GM12873 (cell line): Measurements from ENCODE around the gene FAM120B.

Source experiments
- TF ChIP-seq, protein P1 (sequence below): IDR thresholded peaks from 2 replicates; pipeline ENCODE4 v1.5.1; 2012; ENCODE audit warnings: low read depth, mild to moderate bottlenecking, moderate library complexity, low read length, control low read depth; ENCODE audit not compliant: insufficient read depth; ENCODE audit errors: missing control alignments

The FAM120B gene

DNA sequence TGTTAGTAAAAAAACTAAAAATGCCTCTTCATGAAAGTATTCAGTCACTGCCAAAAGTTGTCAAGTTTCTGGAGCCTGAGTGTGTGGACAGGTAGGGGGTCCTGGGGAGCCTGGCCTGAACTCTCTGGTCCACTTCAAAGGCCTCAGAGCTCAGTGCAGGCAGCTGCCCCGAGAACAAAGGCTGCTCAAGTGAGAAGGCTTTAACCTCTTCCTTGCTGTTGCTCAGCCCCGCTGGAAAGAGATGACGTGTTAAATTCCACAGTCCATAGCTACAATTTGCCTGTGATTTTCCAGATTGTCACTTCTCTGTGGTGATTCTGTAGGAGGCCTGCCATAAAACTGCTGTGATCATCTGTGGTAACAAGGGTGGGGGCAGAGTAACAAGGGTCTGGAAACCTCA lies 96.9 kb downstream of the FAM120B start:
- TF ChIP-seq, protein P1, sequence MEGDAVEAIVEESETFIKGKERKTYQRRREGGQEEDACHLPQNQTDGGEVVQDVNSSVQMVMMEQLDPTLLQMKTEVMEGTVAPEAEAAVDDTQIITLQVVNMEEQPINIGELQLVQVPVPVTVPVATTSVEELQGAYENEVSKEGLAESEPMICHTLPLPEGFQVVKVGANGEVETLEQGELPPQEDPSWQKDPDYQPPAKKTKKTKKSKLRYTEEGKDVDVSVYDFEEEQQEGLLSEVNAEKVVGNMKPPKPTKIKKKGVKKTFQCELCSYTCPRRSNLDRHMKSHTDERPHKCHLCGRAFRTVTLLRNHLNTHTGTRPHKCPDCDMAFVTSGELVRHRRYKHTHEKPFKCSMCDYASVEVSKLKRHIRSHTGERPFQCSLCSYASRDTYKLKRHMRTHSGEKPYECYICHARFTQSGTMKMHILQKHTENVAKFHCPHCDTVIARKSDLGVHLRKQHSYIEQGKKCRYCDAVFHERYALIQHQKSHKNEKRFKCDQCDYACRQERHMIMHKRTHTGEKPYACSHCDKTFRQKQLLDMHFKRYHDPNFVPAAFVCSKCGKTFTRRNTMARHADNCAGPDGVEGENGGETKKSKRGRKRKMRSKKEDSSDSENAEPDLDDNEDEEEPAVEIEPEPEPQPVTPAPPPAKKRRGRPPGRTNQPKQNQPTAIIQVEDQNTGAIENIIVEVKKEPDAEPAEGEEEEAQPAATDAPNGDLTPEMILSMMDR: no peak

DNA sequence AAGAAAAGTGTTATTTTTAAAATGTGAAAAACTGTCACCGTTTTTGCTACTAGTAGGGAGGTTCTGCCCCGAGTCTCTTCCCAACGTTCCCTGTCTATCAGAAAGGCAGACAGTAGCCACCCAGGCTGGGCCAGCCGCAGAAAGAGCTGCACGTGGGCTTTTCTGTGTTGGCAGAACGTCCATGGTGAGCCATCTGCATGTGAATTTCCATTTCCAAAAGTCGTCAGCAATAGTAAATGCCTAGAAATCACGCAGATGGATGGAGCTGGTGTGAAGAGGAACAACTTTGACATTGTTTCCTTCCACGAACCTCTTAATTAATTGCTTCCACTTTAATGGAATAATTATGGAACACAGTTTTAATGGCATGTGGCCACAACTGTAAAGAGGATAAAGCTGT lies 97.5 kb downstream of the FAM120B start:
- TF ChIP-seq, protein P1: no peak

DNA sequence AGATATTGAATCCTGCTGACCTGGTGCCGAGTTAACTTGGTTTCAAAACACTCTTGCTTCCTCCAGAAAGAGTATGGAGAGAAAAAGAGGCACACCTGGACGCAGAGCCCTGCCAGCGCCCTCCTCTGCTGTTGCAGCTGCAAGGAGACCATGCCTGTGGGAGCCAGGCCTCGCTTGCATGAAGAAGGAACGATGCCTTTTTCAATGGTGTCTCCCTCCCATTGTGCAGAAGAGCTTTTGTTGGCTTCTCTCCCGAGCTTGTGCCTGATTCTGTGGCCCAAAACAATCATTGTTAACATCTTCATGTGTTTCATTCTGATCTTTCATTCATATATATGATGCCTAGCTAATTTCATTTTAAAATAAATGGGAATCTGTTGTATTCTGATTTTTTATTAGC lies 98.1 kb downstream of the FAM120B start:
- TF ChIP-seq, protein P1: no peak

DNA sequence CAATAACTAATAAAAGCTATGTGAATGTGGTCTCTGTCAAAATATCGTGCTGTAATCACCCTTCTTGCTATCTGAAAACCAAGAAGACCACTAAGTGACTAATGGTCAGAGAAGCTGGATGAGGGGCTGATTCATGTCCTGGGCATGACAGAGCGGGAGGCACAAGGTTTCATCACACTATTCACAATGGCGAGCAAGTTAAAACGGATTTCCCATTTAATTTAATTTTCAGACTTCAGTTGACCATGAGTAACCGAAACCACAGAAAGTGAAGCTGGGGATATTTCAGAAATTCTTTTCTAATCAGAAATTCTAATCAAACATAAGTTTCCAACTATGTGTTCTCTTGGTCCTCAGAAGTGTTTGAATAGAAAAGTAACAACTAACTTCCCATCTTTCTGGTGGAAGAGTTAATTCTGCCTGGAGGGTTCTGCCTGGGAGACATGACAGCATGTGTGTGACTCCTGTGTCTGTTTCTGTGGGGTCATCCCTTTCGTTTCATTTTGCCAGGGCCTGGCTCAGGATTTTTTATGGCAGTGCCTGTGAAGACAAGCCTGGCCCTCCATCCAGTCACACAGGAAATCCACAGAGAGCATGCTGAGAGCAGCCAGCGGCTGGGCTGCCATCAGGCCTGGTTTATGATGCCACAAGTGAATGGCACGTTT lies 98.9 kb downstream of the FAM120B start:
- TF ChIP-seq, protein P1: no peak

DNA sequence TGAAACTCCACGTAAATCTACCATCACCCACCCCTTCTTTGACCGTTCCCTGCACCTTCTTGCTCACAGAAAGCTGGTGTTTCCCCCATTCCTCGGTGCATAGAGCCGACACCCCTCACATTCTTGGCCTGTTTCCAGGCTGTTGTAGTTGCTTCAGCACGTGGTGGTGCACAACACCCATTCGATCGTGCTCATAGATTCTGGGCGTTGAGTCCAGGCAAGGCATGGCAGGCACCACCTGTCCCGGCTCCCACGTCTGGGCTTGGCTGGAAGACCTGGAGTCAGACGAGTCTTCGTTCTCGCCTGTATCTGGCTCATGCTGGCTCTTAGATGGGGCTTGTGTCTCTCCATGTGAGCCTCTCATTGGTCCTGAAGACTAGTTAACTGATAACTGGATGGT lies 100.6 kb downstream of the FAM120B start:
- TF ChIP-seq, protein P1: no peak

DNA sequence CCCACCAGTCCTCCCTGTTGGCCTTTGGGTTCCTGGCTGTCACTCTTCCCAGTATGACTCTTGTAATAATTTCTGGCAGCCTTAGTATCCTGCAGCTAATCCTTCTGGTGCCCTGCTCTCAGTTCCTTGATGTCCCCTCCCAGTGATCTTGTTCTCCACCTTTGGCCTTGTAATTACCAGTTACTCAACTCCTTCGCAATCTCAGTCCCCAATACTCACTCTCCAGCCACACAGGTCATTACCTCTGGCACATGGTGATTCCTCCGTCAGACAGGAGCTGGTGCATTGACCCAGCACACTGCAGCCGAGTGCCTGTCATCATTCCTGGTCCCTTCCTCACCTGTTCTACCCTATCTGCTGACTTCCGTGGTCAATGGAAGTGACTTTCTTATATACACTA lies 101.4 kb downstream of the FAM120B start:
- TF ChIP-seq, protein P1: no peak

DNA sequence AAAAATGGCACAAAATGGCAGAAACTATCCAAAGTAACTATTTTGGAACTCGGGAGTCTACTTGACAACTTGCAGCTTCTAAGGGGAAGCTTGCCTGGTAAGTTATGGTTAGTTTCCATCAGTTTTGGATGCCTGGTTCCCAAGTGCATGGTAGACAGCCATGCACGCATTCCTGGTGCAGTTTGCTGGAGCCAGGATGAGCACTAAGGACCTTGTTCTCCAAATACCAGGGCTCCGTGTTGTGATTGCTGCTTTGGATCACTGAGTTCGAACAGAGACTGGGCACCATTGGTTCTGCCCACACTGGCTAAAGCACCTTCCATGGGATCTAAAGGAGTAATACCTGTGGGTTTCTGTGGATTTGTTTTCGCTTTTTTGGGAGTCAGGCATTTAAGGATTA lies 103.7 kb downstream of the FAM120B start:
- TF ChIP-seq, protein P1: no peak
